ENCODE measurements around the gene NR4A3. TPM values are rescaled to one million over a fixed set of nuclear protein-coding genes. Genes with fewer than 3 reads are reported as not detected.

Gene NR4A3
- total RNA-seq, 2 experiments from 2014 or later: 0.13 to 0.74 TPM

DNA sequence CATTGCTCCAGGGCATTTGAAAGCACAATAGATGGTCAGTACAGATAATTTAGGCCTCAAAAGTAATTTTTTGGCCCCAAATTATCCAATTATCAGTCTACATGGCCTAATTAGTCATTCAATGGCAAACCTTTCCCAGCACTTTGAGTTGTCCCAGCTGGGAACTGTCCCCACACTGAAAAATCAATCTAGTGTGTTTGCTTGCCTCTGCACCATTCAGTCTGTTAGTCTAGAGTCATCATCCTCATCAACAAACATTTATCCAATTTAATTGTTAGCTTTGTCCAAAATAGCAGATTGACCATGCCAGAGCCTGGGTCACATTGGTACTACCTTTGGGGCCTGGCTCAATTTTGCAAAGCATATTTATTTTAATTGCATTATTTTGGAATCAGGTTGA lies 13.9 kb downstream of the NR4A3 start:
- no peaks in the 10 kb centered on the region for H3K9me3 ChIP-seq (ENCODE audit: low read length)
- H4K20me1 ChIP-seq (ENCODE audit: insufficient read depth, low read length): no peaks in the 10 kb centered on the region
- H3K4me2 ChIP-seq (ENCODE audit: low read length): no peak overlapping the region
- H3K9me2 ChIP-seq (ENCODE audit: insufficient read depth, low read length): no peaks in the 10 kb centered on the region
- no peak for DNase-seq (ENCODE audit: low spot score)
- TF ChIP-seq CTCF (conservative IDR thresholded peaks at IDR 0.05; ENCODE audit: low read length) (no peak), EZH2phosphoT487 (IDR thresholded peaks at IDR 0.05; ENCODE audit: borderline replicate concordance, low read depth, low read length) (no peak)
- CTCF ChIA-PET (ENCODE audit: unreplicated experiment): no interaction called here
- no peak overlapping the region for H3K27ac ChIP-seq (ENCODE audit: low read depth, low read length, poor library complexity, severe bottlenecking)
- no peaks in the 10 kb centered on the region for H3K36me3 ChIP-seq (ENCODE audit: insufficient read depth, low read length)
- no TSS peak for BruUV-seq (replicated peaks)
- no peak overlapping the region for H2AFZ ChIP-seq (ENCODE audit: low read length)
- H3K4me1 ChIP-seq (ENCODE audit: insufficient read depth, low read length, poor library complexity, severe bottlenecking): peaks cover 9% of the 10 kb centered on the region
- POLR2A ChIA-PET: interaction anchor here (0.8 kb wide), 1 partner anchor 24 kb away, joined by 3 read pairs; no protein-coding TSS in a partner anchor
- no peak overlapping the region for H3K4me3 ChIP-seq (ENCODE audit: low read depth, low read length, poor library complexity, severe bottlenecking)
- H3K79me2 ChIP-seq (ENCODE audit: insufficient read depth, low read depth, low read length): no peaks in the 10 kb centered on the region
- intact Hi-C loops (cut with micrococcal nuclease; ENCODE audit: unreplicated experiment): no loop called here

DNA sequence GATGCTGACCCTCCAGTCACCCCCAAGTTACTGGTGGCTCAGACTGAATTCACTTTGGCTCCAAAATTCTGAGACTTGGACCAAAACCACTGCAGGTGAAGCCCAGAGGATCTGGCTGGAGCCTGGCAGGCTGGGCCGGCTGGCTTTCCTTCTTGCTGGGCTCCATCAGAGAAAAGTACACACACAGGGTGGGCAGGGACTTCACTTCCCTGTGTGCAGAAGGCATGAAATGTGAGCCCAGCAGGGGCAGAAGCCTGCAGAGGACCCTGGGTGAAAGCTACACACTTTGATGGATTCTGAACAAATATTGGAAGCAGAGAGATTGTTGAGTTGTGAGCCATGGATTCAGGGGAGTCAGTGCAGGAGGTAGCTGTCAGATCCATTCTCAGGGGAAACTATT lies 18.4 kb downstream of the NR4A3 start:
- Histone ChIP-seq H4K20me1 (ENCODE audit: insufficient read depth, low read length) (no peaks in the 10 kb centered on the region), H3K27ac (ENCODE audit: low read depth, low read length, poor library complexity, severe bottlenecking) (no peak overlapping the region), H3K36me3 (ENCODE audit: insufficient read depth, low read length) (no peaks in the 10 kb centered on the region), H3K79me2 (ENCODE audit: insufficient read depth, low read depth, low read length) (no peaks in the 10 kb centered on the region), H2AFZ (ENCODE audit: low read length) (no peak overlapping the region), H3K4me2 (ENCODE audit: low read length) (no peak overlapping the region), H3K9me3 (ENCODE audit: low read length) (no peaks in the 10 kb centered on the region), H3K4me3 (ENCODE audit: low read depth, low read length, poor library complexity, severe bottlenecking) (no peak overlapping the region), H3K9me2 (ENCODE audit: insufficient read depth, low read length) (no peaks in the 10 kb centered on the region), H3K4me1 (ENCODE audit: insufficient read depth, low read length, poor library complexity, severe bottlenecking) (no peaks in the 10 kb centered on the region)
- BruUV-seq (replicated peaks): no TSS peak
- ChIA-PET POLR2A (interaction anchor here (0.5 kb wide), 1 partner anchor 31 kb away, joined by 3 read pairs; no protein-coding TSS in a partner anchor), CTCF (ENCODE audit: unreplicated experiment) (no interaction called here)
- TF ChIP-seq CTCF (conservative IDR thresholded peaks at IDR 0.05; ENCODE audit: low read length) (no peak), EZH2phosphoT487 (IDR thresholded peaks at IDR 0.05; ENCODE audit: borderline replicate concordance, low read depth, low read length) (no peak)
- intact Hi-C loops (cut with micrococcal nuclease; ENCODE audit: unreplicated experiment): no loop called here
- DNase-seq (ENCODE audit: low spot score): no peak

GRCh38 chr9:99845063-99845462 lies 23.4 kb downstream of the NR4A3 start:
- no peak for DNase-seq (ENCODE audit: low spot score)
- Histone ChIP-seq H3K27ac (ENCODE audit: low read depth, low read length, poor library complexity, severe bottlenecking) (no peak overlapping the region), H4K20me1 (ENCODE audit: insufficient read depth, low read length) (no peaks in the 10 kb centered on the region), H3K9me2 (ENCODE audit: insufficient read depth, low read length) (no peaks in the 10 kb centered on the region), H3K4me3 (ENCODE audit: low read depth, low read length, poor library complexity, severe bottlenecking) (no peak overlapping the region), H3K36me3 (ENCODE audit: insufficient read depth, low read length) (no peaks in the 10 kb centered on the region), H2AFZ (ENCODE audit: low read length) (no peak overlapping the region), H3K4me2 (ENCODE audit: low read length) (no peak overlapping the region), H3K9me3 (ENCODE audit: low read length) (no peaks in the 10 kb centered on the region), H3K4me1 (ENCODE audit: insufficient read depth, low read length, poor library complexity, severe bottlenecking) (no peaks in the 10 kb centered on the region), H3K79me2 (ENCODE audit: insufficient read depth, low read depth, low read length) (no peaks in the 10 kb centered on the region)
- TF ChIP-seq EZH2phosphoT487 (IDR thresholded peaks at IDR 0.05; ENCODE audit: borderline replicate concordance, low read depth, low read length) (no peak), CTCF (conservative IDR thresholded peaks at IDR 0.05; ENCODE audit: low read length) (no peak)
- intact Hi-C loops (cut with micrococcal nuclease; ENCODE audit: unreplicated experiment): no loop called here
- no TSS peak for BruUV-seq (replicated peaks)
- POLR2A ChIA-PET: interaction anchor here (0.6 to 1.4 kb wide), 3 partner anchors 12 to 360 kb away, joined by 3 to 4 read pairs (median 4); no protein-coding TSS in a partner anchor
- CTCF ChIA-PET (ENCODE audit: unreplicated experiment): no interaction called here
